ENCODE data around the gene FPGS.

FPGS gene

DNA sequence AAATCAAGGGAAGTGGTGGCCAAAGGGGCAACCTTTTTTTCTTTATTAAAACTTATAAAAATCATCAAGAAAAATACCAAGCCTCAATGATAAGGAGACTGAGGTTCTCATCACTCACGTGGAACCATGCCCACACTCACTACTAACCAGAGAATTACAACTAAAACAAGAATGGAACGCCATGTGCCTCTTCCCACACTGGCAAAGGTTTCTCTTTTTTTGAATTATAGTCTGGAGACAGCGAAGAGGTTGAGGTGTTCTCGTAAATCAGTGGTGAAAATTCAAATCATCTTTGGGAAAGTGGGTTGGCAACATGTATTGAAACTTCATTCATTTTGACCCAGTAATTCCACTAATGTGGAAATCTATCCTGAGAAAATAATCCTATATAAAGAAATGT, 19.4 kb downstream of the FPGS start:
- TF ChIP-seq CTCF (IDR thresholded peaks at IDR 0.05; ENCODE audit: control insufficient read depth, extremely low read depth, insufficient read depth), result no peak
- DNase-seq (ENCODE audit: low read depth), result no peak
- no peak overlapping the region for H3K4me3 ChIP-seq (ENCODE audit: low read depth, low read length)

- H3K4me3 ChIP-seq (ENCODE audit: low read depth, low read length), result no peak overlapping the region
- DNase-seq (ENCODE audit: low read depth), result no peak
- TF ChIP-seq CTCF (IDR thresholded peaks at IDR 0.05; ENCODE audit: control insufficient read depth, extremely low read depth, insufficient read depth), result peak; percentile 41
These were observed 22.8 kb downstream of the FPGS start for GRCh38 chr9:127825319-127826051.

GRCh38 chr9:127826253-127826913, 23.7 kb downstream of the FPGS start:
- no peak for TF ChIP-seq CTCF (IDR thresholded peaks at IDR 0.05; ENCODE audit: control insufficient read depth, extremely low read depth, insufficient read depth)
- H3K4me3 ChIP-seq (ENCODE audit: low read depth, low read length), result no peak overlapping the region
- DNase-seq (ENCODE audit: low read depth), result no peak

DNA sequence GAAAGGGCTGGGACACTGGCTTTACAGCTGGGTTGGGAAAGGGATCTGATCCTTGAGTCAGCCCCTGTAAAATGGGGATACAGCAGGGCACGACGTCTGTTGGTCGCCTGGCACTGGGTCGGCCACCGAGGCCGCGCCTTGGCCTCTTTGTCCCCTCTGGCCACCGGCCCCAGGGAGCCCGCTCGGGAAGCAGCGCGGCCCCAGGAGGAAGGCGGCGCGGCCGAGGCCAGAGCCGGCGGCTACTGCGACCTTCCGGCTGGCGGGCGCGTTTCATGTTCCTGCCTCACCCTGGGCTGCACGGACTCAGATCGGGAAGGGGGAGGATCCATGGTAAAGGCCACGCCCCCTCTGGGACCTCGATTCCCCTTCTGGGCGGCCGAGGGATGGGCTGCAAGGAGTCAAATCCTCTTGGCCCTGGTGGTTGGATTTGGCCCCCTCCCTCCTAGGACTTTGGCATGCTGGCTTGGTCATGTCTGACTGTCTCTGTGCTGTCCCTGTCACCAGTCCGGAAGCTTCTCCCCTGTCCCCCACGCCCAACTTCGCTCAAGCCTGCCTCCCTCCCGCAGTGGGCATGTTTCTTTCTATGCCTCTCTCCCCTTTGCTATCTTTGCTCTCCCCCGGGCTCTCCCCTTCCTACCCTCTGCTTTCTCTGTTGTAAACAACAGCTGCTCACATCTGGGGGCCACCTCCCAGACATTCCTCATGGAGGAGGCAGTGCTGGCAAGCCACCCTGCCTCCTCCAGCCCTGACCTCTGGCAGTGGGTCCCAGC, 25.8 kb downstream of the FPGS start:
- no peak for TF ChIP-seq CTCF (IDR thresholded peaks at IDR 0.05; ENCODE audit: control insufficient read depth, extremely low read depth, insufficient read depth)
- DNase-seq (ENCODE audit: low read depth), result no peak
- no peak overlapping the region for H3K4me3 ChIP-seq (ENCODE audit: low read depth, low read length)

- no peak for TF ChIP-seq CTCF (IDR thresholded peaks at IDR 0.05; ENCODE audit: control insufficient read depth, extremely low read depth, insufficient read depth)
- DNase-seq (ENCODE audit: low read depth), result no peak
- H3K4me3 ChIP-seq (ENCODE audit: low read depth, low read length), result no peak overlapping the region
These were observed 26.7 kb downstream of the FPGS start for GRCh38 chr9:127829205-127829906.

- H3K4me3 ChIP-seq (ENCODE audit: low read depth, low read length), result no peak overlapping the region
- no peak for DNase-seq (ENCODE audit: low read depth)
- no peak for TF ChIP-seq CTCF (IDR thresholded peaks at IDR 0.05; ENCODE audit: control insufficient read depth, extremely low read depth, insufficient read depth)
These were observed 29.6 kb downstream of the FPGS start for GRCh38 chr9:127832248-127832647.
